IMR-90 (cell line): ENCODE results near the gene FBXO33. TPM values are rescaled to one million over a fixed set of nuclear protein-coding genes. Genes with fewer than 3 reads are reported as not detected.

Source experiments
- ATAC-seq: fragments of 200-7000 bp; cut with Tn5 transposase; 2 replicates; pipeline ENCODE4 v1.9.1; 2020; ENCODE audit warnings: low read depth, mild to moderate bottlenecking, moderate library complexity
- BruUV-seq: library from RNA; stranded (reverse); fragments of 400-500 nt; replicated peaks from 2 replicates; lab custom pipeline; 2021; lab: Mats Ljungman, UMichigan
- CTCF ChIA-PET: fragments of 300-600 bp; formaldehyde crosslinking; extraction: SDS; loops from one replicate; lab custom pipeline; 2021; ENCODE audit warnings: antibody characterized with exemption; lab: Yijun Ruan, JAX
- POLR2A ChIA-PET: fragments of 300-600 bp; sonication (Branson Sonifier 250); formaldehyde crosslinking; loops from one replicate; lab custom pipeline; 2022; ENCODE audit warnings: antibody characterized with exemption; ENCODE audit not compliant: unreplicated experiment; lab: Charles Lee
- DNase-seq: peaks from one replicate; pipeline ENCODE4 v3.0.0; 2013
- H2AFZ ChIP-seq: replicated peaks from 2 replicates; pipeline ENCODE3; 2013; ENCODE audit warnings: low read length, mild to moderate bottlenecking; ENCODE audit not compliant: poor library complexity
- H2AK5ac ChIP-seq: 2 replicates; pipeline ENCODE4 v1.6.1; 2013; ENCODE audit warnings: low read depth, low read length, inconsistent platforms
- H2AK9ac ChIP-seq: replicated peaks from 2 replicates; pipeline ENCODE3; 2013; ENCODE audit warnings: mild to moderate bottlenecking, low read depth, low read length, moderate library complexity; ENCODE audit not compliant: poor library complexity
- H2BK120ac ChIP-seq: 2 replicates; pipeline ENCODE4 v1.6.1; 2013; ENCODE audit warnings: low read depth, low read length, inconsistent platforms
- H2BK15ac ChIP-seq: 3 replicates; pipeline ENCODE4 v1.6.1; 2013; ENCODE audit warnings: low read depth, low read length, inconsistent platforms
- H2BK20ac ChIP-seq: 2 replicates; pipeline ENCODE4 v1.6.1; 2013; ENCODE audit warnings: low read depth, mild to moderate bottlenecking, inconsistent platforms, low read length, moderate library complexity
- H2BK5ac ChIP-seq: 2 replicates; pipeline ENCODE4 v1.6.1; 2013; ENCODE audit warnings: mild to moderate bottlenecking, low read depth, low read length, inconsistent platforms; ENCODE audit not compliant: poor library complexity, severe bottlenecking
- H3K14ac ChIP-seq: replicated peaks from 2 replicates; pipeline ENCODE4 v1.6.1; 2013; ENCODE audit warnings: low read depth, low read length, inconsistent platforms
- H3K18ac ChIP-seq: 2 replicates; pipeline ENCODE4 v1.6.1; 2013; ENCODE audit warnings: low read depth, low read length, control low read depth
- H3K23ac ChIP-seq: 2 replicates; pipeline ENCODE4 v1.6.1; 2013; ENCODE audit warnings: low read depth, low read length, inconsistent platforms
- H3K27ac ChIP-seq: 2 replicates; pipeline ENCODE4 v1.5.1; 2013; ENCODE audit warnings: mild to moderate bottlenecking, control low read depth, low read length; ENCODE audit not compliant: insufficient read depth
- H3K27me3 ChIP-seq: 2 replicates; pipeline ENCODE4 v1.6.1; 2013; ENCODE audit warnings: low read length; ENCODE audit not compliant: control insufficient read depth, insufficient read depth
- H3K36me3 ChIP-seq: 2 replicates; pipeline ENCODE4 v1.6.1; 2013; ENCODE audit warnings: low read length, mixed read lengths; ENCODE audit not compliant: control insufficient read depth, insufficient read depth
- H3K4ac ChIP-seq: 2 replicates; pipeline ENCODE4 v1.6.1; 2013; ENCODE audit warnings: low read depth, low read length, inconsistent platforms
- H3K4me1 ChIP-seq: 2 replicates; pipeline ENCODE4 v1.6.1; 2013; ENCODE audit warnings: low read length, mixed read lengths; ENCODE audit not compliant: control insufficient read depth, insufficient read depth
- H3K4me2 ChIP-seq: 2 replicates; pipeline ENCODE4 v1.6.1; 2013; ENCODE audit warnings: low read depth, mild to moderate bottlenecking, control low read depth, low read length, moderate library complexity
- H3K4me3 ChIP-seq: 2 replicates; pipeline ENCODE4 v1.5.1; 2013; ENCODE audit warnings: low read depth, mild to moderate bottlenecking, control low read depth, low read length, moderate library complexity; ENCODE audit not compliant: insufficient read depth
- H3K56ac ChIP-seq: 2 replicates; pipeline ENCODE4 v1.6.1; 2013; ENCODE audit warnings: low read length, inconsistent platforms; ENCODE audit not compliant: insufficient read depth; ENCODE audit errors: extremely low read depth
- H3K79me1 ChIP-seq, 2 experiments: 2 replicates each; pipeline ENCODE4 v1.6.1; 2013; ENCODE audit warnings: low read length in 2 of 2, inconsistent platforms in 1 of 2, low read depth in 1 of 2
- H3K9ac ChIP-seq: 2 replicates; pipeline ENCODE4 v1.6.1; 2013; ENCODE audit warnings: low read depth, low read length, control low read depth
- H3K9me1 ChIP-seq: 2 replicates; pipeline ENCODE4 v1.6.1; 2013; ENCODE audit warnings: low read length, inconsistent platforms; ENCODE audit not compliant: insufficient read depth
- H3K9me3 ChIP-seq: 2 replicates; pipeline ENCODE4 v1.6.1; 2013; ENCODE audit warnings: low read length; ENCODE audit not compliant: control insufficient read depth, insufficient read depth
- H4K20me1 ChIP-seq: 2 replicates; pipeline ENCODE4 v1.6.1; 2013; ENCODE audit warnings: low read length, inconsistent platforms; ENCODE audit not compliant: insufficient read depth
- H4K5ac ChIP-seq: 2 replicates; pipeline ENCODE4 v1.6.1; 2013; ENCODE audit warnings: mild to moderate bottlenecking, low read depth, low read length, control low read depth
- H4K8ac ChIP-seq, 2 experiments: 2 replicates each; pipeline ENCODE4 v1.6.1; 2013; ENCODE audit warnings: low read depth in 2 of 2, low read length in 2 of 2, control low read depth in 1 of 2, inconsistent platforms in 1 of 2
- H4K91ac ChIP-seq: 2 replicates; pipeline ENCODE4 v1.6.1; 2013; ENCODE audit warnings: low read depth, low read length, inconsistent platforms; ENCODE audit not compliant: insufficient read depth
- BHLHE40 ChIP-seq: fragments of 150-350 bp; IDR thresholded peaks from 2 replicates; pipeline ENCODE4 v1.6.1; 2016; ENCODE audit warnings: mild to moderate bottlenecking, low read depth, low read length
- CTCF ChIP-seq: conservative IDR thresholded peaks from 2 replicates; pipeline ENCODE4 v1.5.1; 2012; ENCODE audit warnings: mild to moderate bottlenecking, low read depth, low read length, improper control_type of control experiment
- MXI1 ChIP-seq: IDR thresholded peaks from 2 replicates; pipeline ENCODE4 v1.6.1; 2012; ENCODE audit warnings: low read depth, mild to moderate bottlenecking, low read length, moderate library complexity, borderline replicate concordance
- NFE2L2 ChIP-seq: fragments of 150-350 bp; IDR thresholded peaks from 2 replicates; pipeline ENCODE4 v1.6.1; 2016; ENCODE audit warnings: low read depth, mild to moderate bottlenecking, low read length
- POLR2A ChIP-seq: IDR thresholded peaks from 2 replicates; pipeline ENCODE4 v1.6.1; 2012; ENCODE audit warnings: mild to moderate bottlenecking, low read depth, low read length
- RAD21 ChIP-seq: IDR thresholded peaks from 2 replicates; pipeline ENCODE4 v1.6.1; 2012; ENCODE audit warnings: low read length, improper control_type of control experiment
- RCOR1 ChIP-seq: IDR thresholded peaks from 2 replicates; pipeline ENCODE4 v1.6.1; 2012; ENCODE audit warnings: mild to moderate bottlenecking, low read length, improper control_type of control experiment; ENCODE audit not compliant: insufficient replicate concordance
- RFX5 ChIP-seq: IDR thresholded peaks from 2 replicates; pipeline ENCODE4 v1.8.0; 2012; ENCODE audit warnings: low read depth, mild to moderate bottlenecking, low read length, moderate library complexity
- SMC3 ChIP-seq: fragments of 150-350 bp; IDR thresholded peaks from 2 replicates; pipeline ENCODE4 v1.6.1; 2016; ENCODE audit warnings: low read depth, mild to moderate bottlenecking, antibody characterized with exemption, low read length, moderate library complexity
- WGBS, 2 experiments: methylation state at CpG; one replicate each; pipeline versions ENCODE4 v1.1.5 to v1.1.7; 2013; ENCODE audit warnings: missing lambda C conversion rate in 2 of 2; ENCODE audit not compliant: insufficient read length in 1 of 2; ENCODE audit errors: extremely low coverage in 2 of 2; 5-methylcytosine and 5-hydroxymethylcytosine counted together
- dilution Hi-C: fragments of 300-500 bp; cut with HindIII; formaldehyde crosslinking; loops from one replicate; pipeline ENCODE4 v1.14.3; 2018; ENCODE audit warnings: low sequenced_read_pairs; ENCODE audit not compliant: unreplicated experiment
- in situ Hi-C: fragments of 300-500 bp; cut with MboI; formaldehyde crosslinking; loops from 3 replicates; pipeline ENCODE4 v1.14.3; 2019; ENCODE audit warnings: low sequenced_read_pairs, inconsistent platforms, mixed read lengths
- intact Hi-C: fragments of 100-400 bp; cut with micrococcal nuclease; formaldehyde crosslinking; loops from 2 replicates; pipeline ENCODE4 v1.10.0; 2022
- polyA plus RNA-seq, 3 experiments: library from polyadenylated mRNA; depleted of rRNA; stranded (reverse); fragments of >200 nt; gene quantifications; 2 replicates each; pipeline ENCODE4 v1.2.3, GENCODE V29; 2012; ENCODE audit warnings: low replicate concordance in 1 of 3
- total RNA-seq: library from RNA; depleted of rRNA; stranded (reverse); fragments of >200 nt; gene quantifications from 2 replicates; pipeline ENCODE4 v1.2.3, GENCODE V29; 2012
- TF ChIP-seq, protein P1 (sequence below): fragments of 150-350 bp; IDR thresholded peaks from 2 replicates; pipeline ENCODE4 v1.6.1; 2016; ENCODE audit warnings: low read depth, mild to moderate bottlenecking, low read length, moderate library complexity, borderline replicate concordance

FBXO33 gene
- total and polyA plus RNA-seq, 2 of the 4 experiments (the other 2 are of a cell fraction), result 7.6 to 10.0 TPM

- no peak overlapping the region for H3K18ac ChIP-seq
- CTCF ChIA-PET, result no interaction called here
Measured at GRCh38 chr14:39364509-39364908, 67.7 kb downstream of the FBXO33 start.

More at GRCh38 chr14:39364509-39364908, 67.7 kb downstream of the FBXO33 start:
- H3K27me3 ChIP-seq, result no peaks in the 10 kb centered on the region
- TF ChIP-seq SMC3 (no peak), RFX5 (no peak), RAD21 (no peak), MXI1 (no peak), RCOR1 (no peak), BHLHE40 (no peak), CTCF (no peak), POLR2A (no peak), NFE2L2 (no peak)
- TF ChIP-seq, protein P1, sequence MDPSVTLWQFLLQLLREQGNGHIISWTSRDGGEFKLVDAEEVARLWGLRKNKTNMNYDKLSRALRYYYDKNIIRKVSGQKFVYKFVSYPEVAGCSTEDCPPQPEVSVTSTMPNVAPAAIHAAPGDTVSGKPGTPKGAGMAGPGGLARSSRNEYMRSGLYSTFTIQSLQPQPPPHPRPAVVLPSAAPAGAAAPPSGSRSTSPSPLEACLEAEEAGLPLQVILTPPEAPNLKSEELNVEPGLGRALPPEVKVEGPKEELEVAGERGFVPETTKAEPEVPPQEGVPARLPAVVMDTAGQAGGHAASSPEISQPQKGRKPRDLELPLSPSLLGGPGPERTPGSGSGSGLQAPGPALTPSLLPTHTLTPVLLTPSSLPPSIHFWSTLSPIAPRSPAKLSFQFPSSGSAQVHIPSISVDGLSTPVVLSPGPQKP, result no peak
- peaks cover 3% of the 10 kb centered on the region; the same call in 1 of the 2 replicates for H3K36me3 ChIP-seq
- intact Hi-C loops, result no loop called here
- H3K9ac ChIP-seq, result no peak overlapping the region
- H2AK9ac ChIP-seq, result no peak overlapping the region
- no peak overlapping the region for H4K5ac ChIP-seq
- H2AK5ac ChIP-seq, result no peak overlapping the region
- H2BK120ac ChIP-seq, result no peak overlapping the region
- H3K27ac ChIP-seq, result no peak overlapping the region
- no peak overlapping the region for H3K23ac ChIP-seq
- no peaks in the 10 kb centered on the region for H4K20me1 ChIP-seq
- BruUV-seq, result no TSS peak
- no peak overlapping the region for H2BK5ac ChIP-seq
- dilution Hi-C loops, result no loop called here
- in situ Hi-C loops, result no loop called here
- POLR2A ChIA-PET, result no interaction called here
- no CpG with 5 or more reads among the region's 1 CpG for WGBS, 2 experiments
- no peaks in the 10 kb centered on the region for H3K9me1 ChIP-seq
- DNase-seq (no peak), ATAC-seq (no peak)
- no peak overlapping the region for H3K4me2 ChIP-seq
- H3K4me3 ChIP-seq, result no peak overlapping the region
- H3K9me3 ChIP-seq, result peaks cover 6% of the 10 kb centered on the region; the same call in 1 of the 2 replicates
- no peak overlapping the region for H4K8ac ChIP-seq
- no peak overlapping the region for H3K4ac ChIP-seq
- H3K4me1 ChIP-seq, result no peaks in the 10 kb centered on the region
- H3K14ac ChIP-seq, result no peak overlapping the region
- no peak overlapping the region for H3K56ac ChIP-seq
- no peak overlapping the region for H4K91ac ChIP-seq
- H2BK15ac ChIP-seq, result no peak overlapping the region
- H2BK20ac ChIP-seq, result no peak overlapping the region
- H2AFZ ChIP-seq, result no peak overlapping the region
- peaks cover 0 to 18% of the 10 kb centered on the region in 2 experiments; a peak in 3 of 4 replicates for H3K79me1 ChIP-seq
